ENCODE measurements around the gene USP10. TPM values are rescaled to one million over a fixed set of nuclear protein-coding genes. Genes with fewer than 3 reads are reported as not detected.
"Not testable (repeated sequence)": the region's sequence is repeated elsewhere in the genome, so short reads cannot be mapped to it uniquely, and the experiment has no call there.

USP10 gene
- total RNA-seq, 1 experiment from 2014 or later = 50.4 TPM

GRCh38 chr16:84746875-84747274 is 47.1 kb downstream of the USP10 start:
- intact Hi-C loops (cut with micrococcal nuclease) = no loop called here
- Histone ChIP-seq H3K4me3 (ENCODE audit: low read length) (no peak overlapping the region), H3K4me1 (ENCODE audit: insufficient read depth, low read length) (peaks cover 10% of the 10 kb centered on the region), H3F3A (ENCODE audit: low read length, unreplicated experiment) (no peaks in the 10 kb centered on the region), H3K27me3 (ENCODE audit: low read length) (no peaks in the 10 kb centered on the region), H3K27ac (ENCODE audit: low read length) (no peak overlapping the region), H3K9ac (ENCODE audit: low read length) (no peak overlapping the region), H4K20me1 (ENCODE audit: low read length) (peaks cover 20% of the 10 kb centered on the region), H3K4me2 (ENCODE audit: low read length) (no peak overlapping the region), H2AFZ (ENCODE audit: low read length) (no peak overlapping the region), H3K9me2 (replicated peaks; ENCODE audit: low read length) (no peaks in the 10 kb centered on the region), H3K79me2 (ENCODE audit: low read length) (peaks cover 95% of the 10 kb centered on the region), H3K36me3 (ENCODE audit: low read depth, low read length) (peaks cover 11% of the 10 kb centered on the region), H3K9me3 (ENCODE audit: low read length) (no peaks in the 10 kb centered on the region)
- BruUV-seq (replicated peaks) = no TSS peak
- DNase-seq (no peak), ATAC-seq (no peak)
- peak; percentile 53 for TF ChIP-seq CTCF (conservative IDR thresholded peaks at IDR 0.05; ENCODE audit: low read depth, low read length)
- no peak for TF ChIP-seq EZH2phosphoT487 (IDR thresholded peaks at IDR 0.05; ENCODE audit: borderline replicate concordance, low read length)
- ChIA-PET POLR2A (ENCODE audit: unreplicated experiment) (no interaction called here), CTCF (no interaction called here)

GRCh38 chr16:84748247-84748646 is 48.4 kb downstream of the USP10 start:
- H3K36me3 ChIP-seq (ENCODE audit: low read depth, low read length); H3F3A ChIP-seq (ENCODE audit: low read length, unreplicated experiment); H3K9ac ChIP-seq (ENCODE audit: low read length); ATAC-seq; DNase-seq; POLR2A ChIA-PET (ENCODE audit: unreplicated experiment); H3K4me2 ChIP-seq (ENCODE audit: low read length); BruUV-seq (replicated peaks); H3K9me2 ChIP-seq (replicated peaks; ENCODE audit: low read length); H3K4me3 ChIP-seq (ENCODE audit: low read length); CTCF ChIA-PET; H3K9me3 ChIP-seq (ENCODE audit: low read length); H2AFZ ChIP-seq (ENCODE audit: low read length); H3K27me3 ChIP-seq (ENCODE audit: low read length); intact Hi-C loops (cut with micrococcal nuclease); H3K27ac ChIP-seq (ENCODE audit: low read length): not testable (repeated sequence)
- Histone ChIP-seq H3K79me2 (ENCODE audit: low read length) (peaks cover 94% of the 10 kb centered on the region), H3K4me1 (ENCODE audit: insufficient read depth, low read length) (peaks cover 11% of the 10 kb centered on the region), H4K20me1 (ENCODE audit: low read length) (peaks cover 21% of the 10 kb centered on the region)

GRCh38 chr16:84749072-84749471 is 49.3 kb downstream of the USP10 start:
- DNase-seq (no peak), ATAC-seq (no peak)
- TF ChIP-seq EZH2phosphoT487 (IDR thresholded peaks at IDR 0.05; ENCODE audit: borderline replicate concordance, low read length) = no peak
- no peak for TF ChIP-seq CTCF (conservative IDR thresholded peaks at IDR 0.05; ENCODE audit: low read depth, low read length)
- TF ChIP-seq EZH2 (IDR thresholded peaks at IDR 0.05; ENCODE audit: low read length, unreplicated experiment) = no peak
- Histone ChIP-seq H2AFZ (ENCODE audit: low read length) (no peak overlapping the region), H3K9me2 (replicated peaks; ENCODE audit: low read length) (no peaks in the 10 kb centered on the region), H3K4me1 (ENCODE audit: insufficient read depth, low read length) (peaks cover 11% of the 10 kb centered on the region), H3K9me3 (ENCODE audit: low read length) (no peaks in the 10 kb centered on the region), H3K27ac (ENCODE audit: low read length) (no peak overlapping the region), H4K20me1 (ENCODE audit: low read length) (peaks cover 24% of the 10 kb centered on the region), H3K4me2 (ENCODE audit: low read length) (no peak overlapping the region), H3K4me3 (ENCODE audit: low read length) (no peak overlapping the region), H3K9ac (ENCODE audit: low read length) (no peak overlapping the region), H3K79me2 (ENCODE audit: low read length) (peaks cover 94% of the 10 kb centered on the region), H3K36me3 (ENCODE audit: low read depth, low read length) (peaks cover 5% of the 10 kb centered on the region), H3F3A (ENCODE audit: low read length, unreplicated experiment) (no peaks in the 10 kb centered on the region), H3K27me3 (ENCODE audit: low read length) (no peaks in the 10 kb centered on the region)
- BruUV-seq (replicated peaks) = no TSS peak
- intact Hi-C loops (cut with micrococcal nuclease) = no loop called here
- ChIA-PET CTCF (no interaction called here), POLR2A (ENCODE audit: unreplicated experiment) (no interaction called here)

Data from PC-3 (cell line).